CD4-positive, alpha-beta T cell treated with Interleukin-4 for 1 hour (primary cell): ENCODE measurements around the gene ZNF587.
"Not testable (repeated sequence)": the region's sequence is repeated elsewhere in the genome, so short reads cannot be mapped to it uniquely, and the experiment has no call there.

Experiments
- DNase-seq, 2 donors: peaks; one replicate each; pipeline ENCODE4 v3.0.0-alpha.2; 2020 to 2022

The ZNF587 gene

GRCh38 chr19:57849666-57850473 lies at the start of gene ZNF587:
TSS of gene ZNF587 (plus strand) at chr19:57849859. CDS start at chr19:57850039, 180 bp downstream.
- DNase-seq: peak; percentile 89 to 90

- no peak for DNase-seq
Observed at GRCh38 chr19:57800696-57801095, 49.0 kb upstream of the ZNF587 start.

GRCh38 chr19:57802269-57802668 lies 47.4 kb upstream of the ZNF587 start:
- DNase-seq: peak in 1 of 2 donors; percentile 16

DNA sequence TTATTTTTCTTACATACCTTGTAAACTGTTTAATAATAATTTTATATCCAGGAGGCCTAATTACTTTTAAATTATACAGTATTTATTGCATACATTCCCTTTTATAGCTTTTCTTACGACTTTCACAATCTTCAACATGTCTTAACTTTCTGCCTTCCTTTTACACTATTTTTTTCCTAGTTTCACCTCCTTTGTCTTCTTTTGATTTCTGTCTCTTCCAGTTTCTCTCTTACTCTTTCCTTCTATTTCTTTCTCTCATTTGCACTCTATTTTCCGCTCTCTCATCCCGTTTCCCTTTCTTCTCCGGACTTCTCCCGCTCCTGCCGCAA lies 46.4 kb upstream of the ZNF587 start:
- DNase-seq: no peak

DNA sequence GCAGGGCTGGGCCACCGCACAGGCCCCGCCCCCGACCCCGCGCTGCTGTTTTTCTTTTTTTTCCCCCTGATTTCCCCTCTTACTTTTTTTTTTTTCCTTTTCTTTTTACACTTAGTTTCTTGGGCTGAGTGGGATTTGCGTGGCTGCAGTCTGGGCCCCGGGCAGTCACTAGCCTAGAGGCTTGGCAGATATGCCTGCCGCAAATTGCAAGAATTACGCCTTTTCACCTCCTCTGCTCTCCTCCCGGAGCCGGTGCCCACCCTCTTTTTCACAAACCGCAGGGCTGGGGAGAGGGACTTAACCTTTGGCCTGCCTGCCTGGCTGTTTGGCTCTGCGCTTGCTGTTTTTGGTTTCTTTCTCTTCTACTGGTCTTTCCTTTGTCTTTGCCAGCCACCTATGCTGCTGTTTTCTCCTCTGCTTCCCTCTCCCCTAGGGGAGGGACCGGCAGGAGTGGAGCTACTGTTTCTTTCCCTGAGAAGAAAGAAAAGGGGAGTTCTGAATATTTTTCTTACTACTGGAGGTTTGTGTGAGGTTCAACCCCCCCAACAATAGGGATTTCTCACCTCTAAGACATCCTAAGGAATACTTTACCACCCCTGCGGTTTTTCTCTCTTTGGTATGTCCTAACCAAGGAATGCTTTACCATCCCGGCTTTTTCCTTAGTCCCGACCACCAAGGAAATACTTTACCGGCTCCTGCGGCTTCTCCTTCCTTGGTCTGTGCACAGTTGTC lies 45.9 kb upstream of the ZNF587 start:
- DNase-seq: no peak

GRCh38 chr19:57807541-57807940 lies 42.1 kb upstream of the ZNF587 start:
- DNase-seq: no peak

DNA sequence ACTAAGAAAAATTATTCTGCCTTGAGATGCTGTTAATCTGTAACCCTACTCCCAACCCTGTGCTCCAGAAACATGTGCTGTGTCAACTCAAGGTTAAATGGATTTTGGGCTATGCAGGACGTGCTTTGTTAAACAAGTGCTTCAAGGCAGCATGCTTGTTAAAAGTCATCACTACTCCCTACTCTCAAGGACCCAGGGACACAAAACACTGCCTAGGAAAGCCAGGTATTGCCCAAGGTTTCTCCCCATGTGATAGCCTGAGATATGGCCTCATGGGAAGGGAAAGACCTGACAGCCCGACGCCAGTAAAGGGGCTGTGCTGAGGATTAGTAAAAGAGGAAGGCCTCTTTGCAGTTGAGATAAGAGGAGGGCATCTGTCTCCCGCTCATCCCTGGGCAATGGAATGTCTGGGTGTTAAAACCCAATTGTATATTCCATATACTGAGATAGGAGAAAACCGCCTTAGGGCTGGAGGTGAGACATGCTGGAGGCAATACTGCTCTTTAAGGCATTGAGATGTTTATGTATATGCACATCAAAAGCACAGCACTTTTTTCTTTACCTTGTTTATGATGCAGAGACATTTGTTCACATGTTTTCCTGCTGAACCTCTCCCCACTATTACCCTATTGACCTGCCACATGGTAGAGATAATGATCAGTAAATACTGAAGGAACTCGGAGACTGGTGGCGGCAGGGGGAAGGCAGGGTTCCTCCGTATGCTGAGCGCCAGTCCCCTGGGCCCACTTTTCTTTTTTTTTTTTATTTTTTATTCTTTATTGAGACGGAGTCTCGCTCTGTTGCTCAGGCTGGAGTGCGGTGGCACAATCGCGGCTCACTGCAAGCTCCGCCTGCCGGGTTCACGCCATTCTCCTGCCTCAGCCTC lies 39.0 kb upstream of the ZNF587 start:
- DNase-seq: not testable (repeated sequence)

GRCh38 chr19:57812226-57812625 lies 37.4 kb upstream of the ZNF587 start:
- no peak for DNase-seq

- DNase-seq: not testable (repeated sequence)
Observed at GRCh38 chr19:57812975-57813820, 36.5 kb upstream of the ZNF587 start.

DNA sequence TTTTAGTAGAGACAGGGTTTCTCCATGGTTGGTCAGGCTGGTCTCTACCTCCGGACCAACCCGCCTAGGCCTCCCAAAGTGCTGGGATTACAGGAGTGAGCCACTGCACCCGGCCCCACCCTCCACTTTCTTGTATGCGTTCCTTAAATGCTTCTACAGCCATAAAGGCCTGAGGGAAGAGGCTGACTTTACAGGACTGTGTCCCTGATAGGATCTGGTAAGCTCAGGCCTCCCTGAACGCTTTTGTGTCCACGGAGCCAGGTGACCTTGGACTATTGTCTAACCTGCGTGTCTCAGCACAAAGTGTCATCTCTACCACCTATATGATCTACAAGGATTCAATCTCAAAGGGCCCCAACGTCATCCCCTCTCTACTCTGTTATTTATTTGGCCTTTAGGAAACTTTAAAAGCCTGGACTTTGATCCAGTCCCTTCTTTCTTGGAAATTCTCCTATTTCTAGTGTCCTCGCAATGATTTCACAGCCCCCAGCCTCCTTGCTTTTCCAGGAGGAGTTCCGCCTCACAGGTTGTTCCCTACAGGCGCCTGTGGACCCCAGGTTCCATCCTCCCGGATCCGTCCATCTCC lies 35.6 kb upstream of the ZNF587 start:
- no peak for DNase-seq

GRCh38 chr19:57814505-57815246 lies 35.0 kb upstream of the ZNF587 start, which contains the start of gene ZNF552:
TSS of gene ZNF552 (minus strand) at chr19:57814913. CDS start at chr19:57814743, 170 bp downstream.
- peak; percentile 84 to 87 for DNase-seq

DNA sequence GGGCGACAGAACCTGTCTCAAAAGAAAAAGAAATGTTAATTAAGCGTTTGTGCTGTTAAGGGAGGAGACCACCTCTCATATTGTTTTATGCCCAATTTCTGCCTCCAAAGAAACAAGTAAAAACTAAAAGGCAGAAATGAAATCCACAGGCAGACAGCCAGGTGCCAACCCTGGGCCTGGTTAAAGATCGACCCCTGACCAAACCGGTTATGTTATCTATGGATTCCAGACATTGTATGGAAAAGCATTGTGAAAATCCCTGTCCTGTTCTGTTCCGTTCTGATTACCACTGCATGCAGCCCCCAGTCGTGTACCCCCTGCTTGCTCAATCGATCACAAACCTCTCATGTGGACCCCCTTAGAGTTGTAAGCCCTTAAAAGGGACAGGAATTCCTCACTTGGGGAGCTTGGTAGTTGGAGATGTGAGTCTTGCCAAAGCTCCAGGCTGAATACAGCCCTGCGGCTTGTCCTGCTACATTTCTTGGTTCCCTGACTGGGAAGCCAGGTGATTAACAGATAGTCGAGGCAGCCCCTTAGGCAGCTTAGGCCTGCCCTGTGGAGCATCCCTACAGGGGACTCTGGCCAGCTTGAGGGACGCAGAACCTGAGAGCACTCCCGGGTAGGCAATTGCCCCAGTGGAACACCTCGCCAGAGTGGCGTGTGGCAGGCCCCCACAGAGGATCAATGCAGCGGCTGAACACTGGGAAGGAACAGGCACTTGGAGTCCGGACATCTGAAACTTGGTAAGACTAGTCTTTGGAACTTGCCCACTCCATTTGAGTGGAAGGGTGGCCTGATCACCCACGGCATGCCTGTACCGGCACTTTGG lies 34.2 kb upstream of the ZNF587 start:
- DNase-seq: no peak

DNA sequence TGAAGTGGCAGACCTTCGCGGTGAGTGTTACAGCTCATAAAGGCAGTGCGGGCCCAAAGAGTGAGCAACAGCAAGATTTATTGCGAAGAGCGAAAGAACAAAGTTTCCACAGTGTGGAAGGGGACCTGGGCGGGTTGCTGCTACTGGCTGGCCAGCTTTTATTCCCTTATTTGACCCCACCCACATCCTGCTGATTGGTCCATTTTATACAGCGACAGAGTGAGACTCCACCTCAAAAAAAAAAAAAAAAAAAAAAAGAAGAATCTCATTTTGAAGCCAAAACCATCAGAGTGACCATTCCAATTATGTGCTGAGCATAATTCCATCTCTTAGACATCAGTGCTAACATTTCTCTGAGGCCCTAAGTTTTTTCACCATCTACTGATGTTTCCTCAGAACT lies 33.0 kb upstream of the ZNF587 start:
- DNase-seq: no peak

GRCh38 chr19:57817976-57818375 lies 31.7 kb upstream of the ZNF587 start:
- DNase-seq: no peak

GRCh38 chr19:57818378-57818777 lies 31.3 kb upstream of the ZNF587 start:
- DNase-seq: no peak

DNA sequence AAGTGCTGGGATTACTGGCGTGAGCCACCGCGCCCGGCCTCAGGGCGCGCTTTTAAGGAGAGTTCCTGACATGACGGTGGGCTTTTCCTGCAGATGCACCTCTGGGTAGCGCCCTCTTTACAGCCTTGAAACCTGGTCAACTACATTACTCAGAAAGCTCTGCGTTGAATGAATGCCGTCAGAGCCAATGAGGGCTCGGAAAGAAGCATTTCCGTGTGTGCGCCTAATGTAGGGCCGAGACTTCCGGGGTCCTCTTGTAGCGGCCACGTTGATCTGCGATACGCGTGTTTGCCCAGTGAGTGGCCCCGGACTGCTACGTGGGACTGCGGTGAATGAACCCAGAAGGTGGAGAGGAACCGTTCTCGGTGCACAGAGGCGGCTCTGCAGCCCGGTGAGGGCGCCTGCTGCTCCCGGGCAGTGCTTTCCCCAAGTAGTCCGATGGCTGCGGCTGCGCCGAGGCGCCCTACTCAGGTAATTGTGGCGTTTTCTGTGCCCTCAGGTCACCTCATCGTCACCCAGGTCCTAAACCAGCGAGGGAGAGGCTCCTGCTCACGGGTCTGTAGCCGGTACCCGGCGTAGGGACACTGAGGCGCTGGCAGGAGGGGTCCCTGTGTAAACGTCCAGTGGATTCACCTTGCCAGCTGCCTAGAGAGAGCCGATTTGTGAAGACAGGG lies 30.0 kb upstream of the ZNF587 start:
- peak; percentile 88 to 90 for DNase-seq

DNA sequence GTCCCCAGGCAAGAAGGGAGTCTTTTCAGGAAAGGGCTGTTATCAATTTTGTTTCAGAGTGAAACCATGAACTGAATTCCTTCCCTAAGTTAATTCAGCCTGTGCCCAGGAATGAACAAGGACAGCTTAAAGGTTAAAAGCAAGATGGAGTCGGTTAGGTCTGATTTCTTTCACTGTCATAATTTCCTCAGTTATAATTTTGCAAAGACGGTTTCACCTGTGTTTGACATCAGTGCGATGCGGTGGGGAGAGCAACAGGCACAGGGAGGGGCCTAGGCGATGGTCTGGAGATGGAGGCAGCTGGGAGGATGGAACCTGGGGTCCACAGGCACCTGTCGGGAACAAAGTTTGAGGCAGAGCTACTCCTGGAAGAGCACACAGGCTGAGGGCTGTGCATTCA lies 29.1 kb upstream of the ZNF587 start:
- no peak for DNase-seq

GRCh38 chr19:57821095-57821494 lies 28.6 kb upstream of the ZNF587 start:
- DNase-seq: not testable (repeated sequence)

DNA sequence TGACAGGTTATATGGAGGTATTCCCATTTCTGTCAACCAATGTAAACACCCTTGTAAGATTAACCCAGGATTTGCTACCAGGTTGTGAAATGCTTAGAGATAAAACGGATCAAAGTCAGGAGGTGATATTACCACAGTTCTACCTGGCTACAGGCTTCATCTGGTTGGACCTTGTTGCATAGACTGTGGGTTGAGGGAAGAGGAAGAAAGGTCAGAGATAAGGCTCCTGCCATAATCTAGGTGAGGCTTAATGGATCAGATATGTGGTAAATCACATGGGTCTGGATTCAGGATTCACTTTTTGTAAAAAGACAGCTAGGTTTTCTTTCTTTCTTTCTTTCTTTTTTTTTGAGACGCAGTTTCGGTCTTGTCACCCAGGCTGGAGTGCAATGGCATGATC lies 28.2 kb upstream of the ZNF587 start:
- DNase-seq: not testable (repeated sequence)
